ENCODE measurements around the gene WDR27.

DNA sequence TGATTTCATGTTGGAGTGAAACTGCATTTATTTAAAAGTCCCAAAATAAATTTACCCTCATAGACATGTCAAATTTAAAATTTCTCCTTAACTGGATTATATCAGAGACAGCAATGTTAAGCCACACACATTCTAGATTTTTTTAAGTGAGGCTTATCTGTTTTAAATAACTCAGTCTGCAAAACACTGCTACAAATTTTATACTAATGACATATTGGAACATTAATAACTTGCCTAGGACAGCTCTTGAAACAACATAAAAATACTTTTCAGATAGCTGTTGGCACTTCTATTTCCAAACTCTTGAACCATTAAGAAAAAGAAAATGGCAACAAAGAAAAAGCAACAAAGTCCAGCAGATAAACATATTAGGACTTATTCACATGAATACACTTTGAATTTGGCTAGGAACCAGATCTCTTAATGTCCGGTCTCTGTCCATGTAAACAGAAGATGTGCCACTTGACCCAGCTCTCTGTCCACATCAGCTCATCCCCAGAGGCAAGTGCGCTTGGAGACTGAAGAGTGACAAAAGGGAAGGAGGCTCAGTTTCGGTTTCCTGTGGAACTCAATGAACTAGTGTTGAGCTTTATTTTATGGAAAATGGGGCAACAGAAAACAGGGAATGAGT is 228.9 kb downstream of the WDR27 start:
- TF ChIP-seq, protein P1, sequence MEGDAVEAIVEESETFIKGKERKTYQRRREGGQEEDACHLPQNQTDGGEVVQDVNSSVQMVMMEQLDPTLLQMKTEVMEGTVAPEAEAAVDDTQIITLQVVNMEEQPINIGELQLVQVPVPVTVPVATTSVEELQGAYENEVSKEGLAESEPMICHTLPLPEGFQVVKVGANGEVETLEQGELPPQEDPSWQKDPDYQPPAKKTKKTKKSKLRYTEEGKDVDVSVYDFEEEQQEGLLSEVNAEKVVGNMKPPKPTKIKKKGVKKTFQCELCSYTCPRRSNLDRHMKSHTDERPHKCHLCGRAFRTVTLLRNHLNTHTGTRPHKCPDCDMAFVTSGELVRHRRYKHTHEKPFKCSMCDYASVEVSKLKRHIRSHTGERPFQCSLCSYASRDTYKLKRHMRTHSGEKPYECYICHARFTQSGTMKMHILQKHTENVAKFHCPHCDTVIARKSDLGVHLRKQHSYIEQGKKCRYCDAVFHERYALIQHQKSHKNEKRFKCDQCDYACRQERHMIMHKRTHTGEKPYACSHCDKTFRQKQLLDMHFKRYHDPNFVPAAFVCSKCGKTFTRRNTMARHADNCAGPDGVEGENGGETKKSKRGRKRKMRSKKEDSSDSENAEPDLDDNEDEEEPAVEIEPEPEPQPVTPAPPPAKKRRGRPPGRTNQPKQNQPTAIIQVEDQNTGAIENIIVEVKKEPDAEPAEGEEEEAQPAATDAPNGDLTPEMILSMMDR (IDR thresholded peaks at IDR 0.05 in 4 of 5, conservative IDR thresholded peaks at IDR 0.05 in 1 of 5), result no peak
- TF ChIP-seq POLR2A (IDR thresholded peaks at IDR 0.05), result no peak

Data from gastrocnemius medialis (tissue), 4 donors.